Mesenchymal stem cell (in vitro differentiated cells and primary cell): Measurements from ENCODE around the gene NMT2.

ENCODE experiments used
- DNase-seq: peaks from one replicate; pipeline ENCODE4 v3.0.0-alpha.2; 2013
- H2AFZ ChIP-seq: one replicate; pipeline ENCODE4 v1.6.1; 2013; ENCODE audit warnings: low read depth, mild to moderate bottlenecking, control low read depth, inconsistent platforms, low read length, moderate library complexity
- H2AK5ac ChIP-seq: 2 replicates; pipeline ENCODE4 v1.6.1; 2013; ENCODE audit warnings: low read length, moderate library complexity, mild to moderate bottlenecking, inconsistent platforms; ENCODE audit not compliant: severe bottlenecking
- H2BK120ac ChIP-seq: one replicate; pipeline ENCODE4 v1.6.1; 2013; ENCODE audit warnings: low read depth, mild to moderate bottlenecking, inconsistent platforms, low read length, moderate library complexity
- H2BK12ac ChIP-seq, 2 experiments: one replicate each; pipeline ENCODE4 v1.6.1; 2013; ENCODE audit warnings: inconsistent platforms in 2 of 2, low read length in 2 of 2, mild to moderate bottlenecking in 2 of 2, moderate library complexity in 2 of 2, control low read depth in 1 of 2
- H2BK15ac ChIP-seq: one replicate; pipeline ENCODE4 v1.6.1; 2013; ENCODE audit warnings: mild to moderate bottlenecking, low read depth, inconsistent platforms; ENCODE audit not compliant: poor library complexity, severe bottlenecking
- H2BK5ac ChIP-seq: 2 replicates; pipeline ENCODE4 v1.6.1; 2013; ENCODE audit warnings: low read depth, mild to moderate bottlenecking, low read length, control low read depth, inconsistent platforms; ENCODE audit not compliant: poor library complexity, severe bottlenecking
- H3K14ac ChIP-seq, 2 experiments: one replicate each; pipeline ENCODE4 v1.6.1; 2013; ENCODE audit warnings: inconsistent platforms in 2 of 2, low read length in 2 of 2, control low read depth in 1 of 2, mild to moderate bottlenecking in 1 of 2, moderate library complexity in 1 of 2
- H3K18ac ChIP-seq, 2 experiments: one replicate each; pipeline ENCODE4 v1.6.1; 2013; ENCODE audit warnings: inconsistent platforms in 2 of 2, low read length in 2 of 2, control low read depth in 1 of 2, low read depth in 1 of 2, mild to moderate bottlenecking in 1 of 2
- H3K23ac ChIP-seq, 2 experiments: one replicate each; pipeline ENCODE4 v1.6.1; 2013; ENCODE audit warnings: inconsistent platforms in 2 of 2, low read length in 2 of 2, mild to moderate bottlenecking in 2 of 2, moderate library complexity in 2 of 2, control low read depth in 1 of 2
- H3K27ac ChIP-seq: 2 replicates; pipeline ENCODE4 v1.5.1; 2013; ENCODE audit warnings: mild to moderate bottlenecking, moderate library complexity, low read length, control low read depth, inconsistent platforms; ENCODE audit not compliant: poor library complexity, severe bottlenecking
- H3K27me3 ChIP-seq, 2 experiments: 2 replicates each; pipeline versions ENCODE4 v1.6.1 to v1.7.0; 2013; ENCODE audit warnings: low read length in 2 of 2, mild to moderate bottlenecking in 2 of 2, moderate library complexity in 2 of 2, control low read depth in 1 of 2, inconsistent platforms in 1 of 2; ENCODE audit not compliant: control insufficient read depth in 1 of 2, insufficient read depth in 1 of 2
- H3K36me3 ChIP-seq, 2 experiments: 2 replicates each; pipeline versions ENCODE4 v1.6.1 to v1.7.0; 2013; ENCODE audit warnings: low read length in 2 of 2, control low read depth in 1 of 2, inconsistent platforms in 1 of 2, low read depth in 1 of 2, mild to moderate bottlenecking in 1 of 2; ENCODE audit not compliant: insufficient read depth in 2 of 2, control insufficient read depth in 1 of 2
- H3K4ac ChIP-seq, 2 experiments: one replicate each; pipeline ENCODE4 v1.6.1; 2013; ENCODE audit warnings: inconsistent platforms in 2 of 2, low read length in 2 of 2, mild to moderate bottlenecking in 2 of 2, moderate library complexity in 2 of 2, control low read depth in 1 of 2, low read depth in 1 of 2
- H3K4me1 ChIP-seq: 2 replicates; pipeline ENCODE4 v1.6.1; 2013; ENCODE audit warnings: low read depth, low read length, control low read depth; ENCODE audit not compliant: control insufficient read depth, insufficient read depth
- H3K4me2 ChIP-seq: 2 replicates; pipeline ENCODE4 v1.6.1; 2013; ENCODE audit warnings: low read length, mild to moderate bottlenecking, inconsistent platforms; ENCODE audit not compliant: poor library complexity, severe bottlenecking
- H3K4me3 ChIP-seq, 2 experiments: 2 replicates each; pipeline versions ENCODE4 v1.5.1 to v1.7.0; 2013; ENCODE audit warnings: low read length in 2 of 2, mild to moderate bottlenecking in 2 of 2, control low read depth in 1 of 2, low read depth in 1 of 2; ENCODE audit not compliant: insufficient read depth in 1 of 2
- H3K79me1 ChIP-seq: replicated peaks from 2 replicates; pipeline ENCODE4 v1.6.1; 2013; ENCODE audit warnings: mild to moderate bottlenecking, control low read depth, low read length, inconsistent platforms; ENCODE audit not compliant: poor library complexity, severe bottlenecking
- H3K9ac ChIP-seq: 2 replicates; pipeline ENCODE4 v1.7.0; 2013; ENCODE audit warnings: mild to moderate bottlenecking, low read length, moderate library complexity
- H3K9me3 ChIP-seq: 2 replicates; pipeline ENCODE4 v1.7.0; 2013; ENCODE audit warnings: mild to moderate bottlenecking, low read length; ENCODE audit not compliant: control insufficient read depth
- H4K8ac ChIP-seq: one replicate; pipeline ENCODE4 v1.6.1; 2013; ENCODE audit warnings: inconsistent platforms, mild to moderate bottlenecking, low read length, moderate library complexity
- H4K91ac ChIP-seq: one replicate; pipeline ENCODE4 v1.6.1; 2013; ENCODE audit warnings: mild to moderate bottlenecking, low read length, inconsistent platforms
- WGBS: methylation state at CpG from one replicate; pipeline ENCODE4 v1.1.7; 2013; ENCODE audit warnings: mixed read lengths; 5-methylcytosine and 5-hydroxymethylcytosine counted together

NMT2 gene

DNA sequence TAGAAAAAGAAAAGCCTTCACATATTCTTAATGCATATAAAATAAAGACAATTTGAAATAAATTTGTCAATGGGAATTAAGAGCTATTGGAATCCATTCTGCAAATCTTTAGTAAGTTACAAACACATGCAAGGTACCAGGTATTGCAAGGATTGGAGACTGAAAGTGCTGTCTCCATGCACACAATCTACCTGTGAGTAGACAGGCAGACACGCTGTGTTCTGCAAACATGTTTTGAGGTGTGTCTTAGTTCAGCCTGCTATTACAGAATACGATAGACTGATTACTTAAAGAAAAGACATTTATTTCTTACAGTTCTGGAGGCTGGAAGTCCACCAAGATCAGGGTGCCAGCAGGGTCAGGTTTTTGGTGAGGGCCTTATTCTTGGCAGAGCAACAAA, 10.0 kb downstream of the NMT2 start:
- H2AK5ac ChIP-seq: no peak overlapping the region
- no peaks in the 10 kb centered on the region for H3K27me3 ChIP-seq
- peaks cover 3% of the 10 kb centered on the region for H3K4me1 ChIP-seq
- no peak overlapping the region for H3K4ac ChIP-seq
- no peak overlapping the region for H3K14ac ChIP-seq
- H3K4me3 ChIP-seq: no peak overlapping the region
- peaks cover 40% of the 10 kb centered on the region for H3K79me1 ChIP-seq
- H3K9me3 ChIP-seq: no peaks in the 10 kb centered on the region
- no peak for DNase-seq
- H2BK5ac ChIP-seq: no peak overlapping the region
- no peak overlapping the region for H3K18ac ChIP-seq
- WGBS: 90% methylated on average over 2 of the region's 2 CpGs
- H2BK120ac ChIP-seq: no peak overlapping the region
- H2BK12ac ChIP-seq: no peak overlapping the region
- no peak overlapping the region for H3K23ac ChIP-seq
- H4K8ac ChIP-seq: no peak overlapping the region
- peaks cover 3 to 8% of the 10 kb centered on the region in 2 experiments for H3K36me3 ChIP-seq
- H3K27ac ChIP-seq: no peak overlapping the region
- H3K9ac ChIP-seq: no peak overlapping the region
- no peak overlapping the region for H4K91ac ChIP-seq
- no peak overlapping the region for H3K4me2 ChIP-seq
- no peak overlapping the region for H2AFZ ChIP-seq
- H2BK15ac ChIP-seq: no peak overlapping the region

DNA sequence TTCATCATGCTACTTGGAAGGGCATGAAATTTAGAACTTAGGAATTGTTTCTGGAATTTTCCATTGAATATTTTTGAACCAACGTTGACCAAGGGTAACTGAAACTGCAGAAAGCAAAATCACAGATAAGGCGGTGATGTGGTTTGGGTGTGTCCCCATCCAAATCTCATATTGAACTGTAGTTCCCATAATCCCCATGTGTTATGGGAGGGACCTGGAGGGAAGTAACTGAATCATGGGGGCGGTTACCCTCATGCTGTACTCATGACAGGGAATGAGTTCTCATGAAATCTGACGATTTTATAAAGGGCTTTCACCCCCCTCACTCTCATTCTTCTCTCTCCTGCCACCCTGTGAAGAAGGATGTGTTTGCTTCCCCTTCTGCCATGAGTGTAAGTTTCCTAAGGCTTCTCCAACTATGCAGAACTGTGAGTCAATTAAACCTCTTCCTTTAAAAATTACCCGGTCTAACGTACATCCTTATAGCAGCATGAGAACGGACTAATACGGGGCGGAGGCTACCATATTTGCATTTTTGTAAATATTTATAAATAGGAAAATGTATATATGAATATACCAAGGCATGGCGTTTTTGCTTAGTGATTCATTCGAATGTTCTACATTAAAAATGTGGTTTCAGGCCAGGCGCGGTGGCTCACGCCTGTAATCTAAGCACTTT, 12.4 kb downstream of the NMT2 start:
- Histone ChIP-seq H2BK5ac (no peak overlapping the region), H4K91ac (no peak overlapping the region), H3K4me1 (peaks cover 3% of the 10 kb centered on the region), H2BK15ac (no peak overlapping the region), H3K14ac (no peak overlapping the region), H3K9me3 (no peaks in the 10 kb centered on the region), H2AK5ac (no peak overlapping the region), H3K4ac (no peak overlapping the region), H3K27ac (no peak overlapping the region), H3K36me3 (peaks cover 3 to 8% of the 10 kb centered on the region in 2 experiments), H3K27me3 (no peaks in the 10 kb centered on the region), H3K4me3 (no peak overlapping the region), H3K4me2 (no peak overlapping the region), H2BK120ac (no peak overlapping the region), H2AFZ (no peak overlapping the region), H3K18ac (no peak overlapping the region), H4K8ac (no peak overlapping the region), H3K23ac (no peak overlapping the region), H3K79me1 (peaks cover 50% of the 10 kb centered on the region), H3K9ac (no peak overlapping the region), H2BK12ac (no peak overlapping the region)
- WGBS: 96% methylated on average over 9 of the region's 14 CpGs
- DNase-seq: no peak

- Histone ChIP-seq H3K36me3 (peaks cover 3 to 4% of the 10 kb centered on the region in 2 experiments), H2AK5ac (no peak overlapping the region), H3K4me2 (no peak overlapping the region), H3K23ac (no peak overlapping the region), H3K4me3 (no peak overlapping the region), H4K91ac (no peak overlapping the region), H3K14ac (no peak overlapping the region), H3K4me1 (peaks cover 3% of the 10 kb centered on the region), H3K18ac (no peak overlapping the region), H2BK12ac (no peak overlapping the region), H3K27me3 (no peaks in the 10 kb centered on the region), H3K9me3 (no peaks in the 10 kb centered on the region), H2BK5ac (no peak overlapping the region), H3K79me1 (peaks cover 39% of the 10 kb centered on the region), H2AFZ (no peak overlapping the region), H2BK15ac (no peak overlapping the region), H2BK120ac (no peak overlapping the region), H3K4ac (no peak overlapping the region), H4K8ac (no peak overlapping the region), H3K27ac (no peak overlapping the region), H3K9ac (no peak overlapping the region)
- no peak for DNase-seq
Observed at GRCh38 chr10:15152556-15152955, 15.9 kb downstream of the NMT2 start.

- H2BK12ac ChIP-seq: no peak overlapping the region
- H3K18ac ChIP-seq: no peak overlapping the region
- no peak overlapping the region for H3K27ac ChIP-seq
- no peak overlapping the region for H4K91ac ChIP-seq
- H4K8ac ChIP-seq: no peak overlapping the region
- H2AFZ ChIP-seq: no peak overlapping the region
- no peak overlapping the region for H3K14ac ChIP-seq
- DNase-seq: no peak
- H2BK15ac ChIP-seq: no peak overlapping the region
- peaks cover 38% of the 10 kb centered on the region for H3K79me1 ChIP-seq
- peaks cover 2% of the 10 kb centered on the region for H3K4me1 ChIP-seq
- H3K9me3 ChIP-seq: no peaks in the 10 kb centered on the region
- H3K4me2 ChIP-seq: no peak overlapping the region
- no peaks in the 10 kb centered on the region for H3K27me3 ChIP-seq
- no peak overlapping the region for H2BK5ac ChIP-seq
- H3K36me3 ChIP-seq: peaks cover 0 to 4% of the 10 kb centered on the region in 2 experiments
- H3K9ac ChIP-seq: no peak overlapping the region
- H2BK120ac ChIP-seq: no peak overlapping the region
- H3K4ac ChIP-seq: no peak overlapping the region
- no peak overlapping the region for H3K4me3 ChIP-seq
- no peak overlapping the region for H2AK5ac ChIP-seq
- no peak overlapping the region for H3K23ac ChIP-seq
- WGBS: 98% methylated on average over 6 of the region's 7 CpGs
Observed at GRCh38 chr10:15150563-15150962, 17.9 kb downstream of the NMT2 start.
